Measurements from ENCODE around the gene PUM2. TPM values are rescaled to one million over a fixed set of nuclear protein-coding genes. Genes with fewer than 3 reads are reported as not detected.

PUM2 gene
- total RNA-seq, 1 experiment from 2014 or later: 104 TPM

GRCh38 chr2:20384953-20385352 lies 34.3 kb upstream of the PUM2 start:
- ChIA-PET POLR2A (no interaction called here), CTCF (interaction anchor here (0.6 to 1.2 kb wide), 3 partner anchors 11 to 26 kb away, joined by 3 read pairs; no protein-coding TSS in a partner anchor)
- TF ChIP-seq ZNF532 (CRISPR knock-in tag; IDR thresholded peaks at IDR 0.05; ENCODE audit: borderline replicate concordance) (no peak), ELF4 (CRISPR knock-in tag; IDR thresholded peaks at IDR 0.05; ENCODE audit: low read depth) (no peak), ERG (CRISPR knock-in tag; IDR thresholded peaks at IDR 0.05) (no peak), E2F5 (CRISPR knock-in tag; IDR thresholded peaks at IDR 0.05) (no peak), ZNF232 (CRISPR knock-in tag; IDR thresholded peaks at IDR 0.05) (no peak), NR2C2 (CRISPR knock-in tag; IDR thresholded peaks at IDR 0.05) (no peak), TP53 (CRISPR knock-in tag; IDR thresholded peaks at IDR 0.05) (no peak), TCF7 (CRISPR knock-in tag; IDR thresholded peaks at IDR 0.05; ENCODE audit: low read depth) (no peak), RELA (CRISPR knock-in tag; IDR thresholded peaks at IDR 0.05; ENCODE audit: borderline replicate concordance) (no peak), OVOL2 (CRISPR knock-in tag; IDR thresholded peaks at IDR 0.05; ENCODE audit: borderline replicate concordance) (no peak), RORB (CRISPR knock-in tag; IDR thresholded peaks at IDR 0.05) (no peak), NFE2L1 (CRISPR knock-in tag; IDR thresholded peaks at IDR 0.05) (no peak), CBFB (CRISPR knock-in tag; IDR thresholded peaks at IDR 0.05; ENCODE audit: low read depth) (no peak), ATF2 (CRISPR knock-in tag; IDR thresholded peaks at IDR 0.05; ENCODE audit: borderline replicate concordance, low read depth) (no peak), PRRX2 (CRISPR knock-in tag; IDR thresholded peaks at IDR 0.05) (no peak)
- Mint-ChIP-seq H3K4me3 (no peak overlapping the region), H3K9me3 (no peaks in the 10 kb centered on the region), H3K36me3 (no peaks in the 10 kb centered on the region), H3K4me1 (peaks cover 13% of the 10 kb centered on the region), H3K27ac (no peak overlapping the region), H3K27me3 (ENCODE audit: low read depth) (no peaks in the 10 kb centered on the region; the same call in 1 of the 2 replicates)
- DNase-seq (ENCODE audit: low spot score) (no peak), ATAC-seq (no peak)

GRCh38 chr2:20382965-20383810 lies 32.5 kb upstream of the PUM2 start:
- DNase-seq (ENCODE audit: low spot score) (no peak), ATAC-seq (no peak)
- Mint-ChIP-seq H3K4me1 (peaks cover 21% of the 10 kb centered on the region), H3K36me3 (no peaks in the 10 kb centered on the region), H3K9me3 (no peaks in the 10 kb centered on the region), H3K27ac (no peak overlapping the region), H3K27me3 (ENCODE audit: low read depth) (no peaks in the 10 kb centered on the region; the same call in 1 of the 2 replicates), H3K4me3 (no peak overlapping the region)
- ChIA-PET CTCF (interaction anchor here (0.6 to 3.6 kb wide), 4 partner anchors 20 to 268 kb away, joined by 3 to 17 read pairs (median 4); no protein-coding TSS in a partner anchor), POLR2A (no interaction called here)
- TF ChIP-seq NR3C1 (CRISPR knock-in tag; conservative IDR thresholded peaks at IDR 0.05; ENCODE audit: low read depth) (no peak), ZNF219 (CRISPR knock-in tag; IDR thresholded peaks at IDR 0.05; ENCODE audit: borderline replicate concordance) (no peak), SOX15 (CRISPR knock-in tag; IDR thresholded peaks at IDR 0.05) (no peak), SMAD4 (CRISPR knock-in tag; IDR thresholded peaks at IDR 0.05) (no peak), SMAD3 (CRISPR knock-in tag; IDR thresholded peaks at IDR 0.05; ENCODE audit: borderline replicate concordance) (no peak), ZNF425 (CRISPR knock-in tag; conservative IDR thresholded peaks at IDR 0.05) (no peak), NFATC4 (CRISPR knock-in tag; IDR thresholded peaks at IDR 0.05) (no peak), E2F1 (CRISPR knock-in tag; IDR thresholded peaks at IDR 0.05) (no peak), ELF4 (CRISPR knock-in tag; IDR thresholded peaks at IDR 0.05; ENCODE audit: low read depth) (no peak), ZNF232 (CRISPR knock-in tag; IDR thresholded peaks at IDR 0.05) (no peak)
